H1 (cell line): ENCODE data around the gene SMNDC1. TPM values are rescaled to one million over a fixed set of nuclear protein-coding genes. Genes with fewer than 3 reads are reported as not detected.

Source experiments
- CTCF ChIA-PET: fragments of 300-600 bp; sonication (Branson Sonifier 250); formaldehyde crosslinking; loops from one replicate; lab custom pipeline; 2021; ENCODE audit not compliant: partially characterized antibody; lab: Charles Lee
- POLR2A ChIA-PET: fragments of 300-600 bp; sonication (Branson Sonifier 250); formaldehyde crosslinking; loops from one replicate; lab custom pipeline; 2021; ENCODE audit warnings: inconsistent platforms; ENCODE audit not compliant: partially characterized antibody; lab: Charles Lee
- DNase-seq, 2 experiments: peaks; one replicate each; pipeline versions ENCODE4 v3.0.0 to v3.0.0-alpha.2; 2010 to 2022; ENCODE audit warnings: low spot score in 2 of 2, low read depth in 1 of 2, mixed read lengths in 1 of 2
- FAIRE-seq: peaks from 2 replicates; lab custom pipeline; 2011; peaks lifted over from hg19 to GRCh38; lab: Jason Lieb, UNC
- H2AFZ ChIP-seq: 2 replicates; pipeline ENCODE4 v1.8.1; 2012; ENCODE audit warnings: low read length, inconsistent platforms
- H2AK5ac ChIP-seq: 2 replicates; pipeline ENCODE4 v1.6.1; 2013; ENCODE audit warnings: low read depth, low read length
- H2BK120ac ChIP-seq: replicated peaks from 2 replicates; pipeline ENCODE3; 2013; ENCODE audit warnings: low read depth, low read length, inconsistent platforms
- H2BK12ac ChIP-seq: 2 replicates; pipeline ENCODE4 v1.6.1; 2013; ENCODE audit warnings: low read depth, low read length
- H2BK15ac ChIP-seq: 2 replicates; pipeline ENCODE4 v1.6.1; 2013; ENCODE audit warnings: low read length
- H2BK20ac ChIP-seq: 2 replicates; pipeline ENCODE4 v1.6.1; 2013; ENCODE audit warnings: low read length
- H2BK5ac ChIP-seq: 2 replicates; pipeline ENCODE4 v1.6.1; 2013; ENCODE audit warnings: low read depth, low read length
- H3K14ac ChIP-seq: 2 replicates; pipeline ENCODE4 v1.6.1; 2013; ENCODE audit warnings: inconsistent platforms; ENCODE audit not compliant: insufficient read length
- H3K18ac ChIP-seq: 2 replicates; pipeline ENCODE4 v1.6.1; 2013; ENCODE audit warnings: low read length; ENCODE audit errors: extremely low read depth
- H3K23ac ChIP-seq: 2 replicates; pipeline ENCODE4 v1.6.1; 2013; ENCODE audit warnings: inconsistent platforms; ENCODE audit not compliant: insufficient read length
- H3K23me2 ChIP-seq: 2 replicates; pipeline ENCODE4 v1.6.1; 2013; ENCODE audit warnings: low read depth, low read length
- H3K27ac ChIP-seq: 2 replicates; pipeline ENCODE4 v1.6.1; 2011; ENCODE audit warnings: low read depth, low read length, inconsistent platforms
- H3K27me3 ChIP-seq, 4 experiments: replicated peaks in 1 of 4; 1 replicate in 1 of 4; 2 replicates in 3 of 4; pipeline versions ENCODE4 v1.6.1 to v1.8.1; 2011 to 2013; ENCODE audit warnings: low read length in 3 of 4, mild to moderate bottlenecking in 3 of 4, inconsistent platforms in 2 of 4, mixed read lengths in 2 of 4, moderate library complexity in 1 of 4; ENCODE audit not compliant: control insufficient read depth in 3 of 4, insufficient read depth in 3 of 4; ENCODE audit errors: extremely low read depth in 1 of 4
- H3K36me3 ChIP-seq, 4 experiments: 2 replicates each; pipeline versions ENCODE4 v1.6.1 to v1.8.1; 2011 to 2013; ENCODE audit warnings: mild to moderate bottlenecking in 4 of 4, low read length in 3 of 4, moderate library complexity in 2 of 4, control low read depth in 1 of 4, inconsistent platforms in 1 of 4; ENCODE audit not compliant: insufficient read depth in 4 of 4, control insufficient read depth in 2 of 4
- H3K4ac ChIP-seq: replicated peaks from 2 replicates; pipeline ENCODE3; 2013; ENCODE audit warnings: low read length, low read depth, mixed read lengths, inconsistent platforms; ENCODE audit not compliant: insufficient read length
- H3K4me1 ChIP-seq, 4 experiments: replicated peaks in 1 of 4; 1 replicate in 1 of 4; 2 replicates in 3 of 4; pipeline versions ENCODE4 v1.6.1 to v1.8.1; 2011 to 2013; ENCODE audit warnings: low read length in 3 of 4, inconsistent platforms in 2 of 4, mixed read lengths in 1 of 4; ENCODE audit not compliant: insufficient read depth in 4 of 4, control insufficient read depth in 3 of 4
- H3K4me2 ChIP-seq, 2 experiments: 2 replicates each; pipeline versions ENCODE4 v1.6.1 to v1.8.1; 2011 to 2013; ENCODE audit warnings: low read depth in 2 of 2, low read length in 2 of 2, control low read depth in 1 of 2, inconsistent platforms in 1 of 2, mild to moderate bottlenecking in 1 of 2; ENCODE audit not compliant: insufficient read depth in 1 of 2
- H3K4me3 ChIP-seq, 4 experiments: fragments of 200-600, 300-600 bp in 1 of 4; sonication (generic), shearing (Covaris generic), sonication (Bioruptor Twin) in 1 of 4; 2 replicates each; pipeline versions ENCODE4 v1.5.1 to v1.8.1; 2011 to 2016; ENCODE audit warnings: low read length in 4 of 4, low read depth in 3 of 4, control low read depth in 2 of 4, inconsistent platforms in 2 of 4, mild to moderate bottlenecking in 2 of 4, mixed read lengths in 1 of 4, moderate library complexity in 1 of 4; ENCODE audit not compliant: insufficient read depth in 2 of 4; ENCODE audit errors: extremely low read depth in 1 of 4
- H3K56ac ChIP-seq: replicated peaks from 2 replicates; pipeline ENCODE3; 2013; ENCODE audit warnings: low read depth, mild to moderate bottlenecking, mixed read lengths, low read length, inconsistent platforms; ENCODE audit not compliant: insufficient read length
- H3K79me1 ChIP-seq: 2 replicates; pipeline ENCODE4 v1.6.1; 2013; ENCODE audit warnings: low read depth, low read length, control low read depth
- H3K79me2 ChIP-seq, 2 experiments: 2 replicates each; pipeline versions ENCODE4 v1.6.1 to v1.8.1; 2012 to 2013; ENCODE audit warnings: low read length in 2 of 2, mild to moderate bottlenecking in 2 of 2, inconsistent platforms in 1 of 2; ENCODE audit not compliant: insufficient read depth in 2 of 2, control insufficient read depth in 1 of 2
- H3K9ac ChIP-seq, 4 experiments: replicated peaks in 1 of 4; 1 replicate in 1 of 4; 2 replicates in 3 of 4; pipeline versions ENCODE4 v1.6.1 to v1.8.1; 2011 to 2013; ENCODE audit warnings: low read depth in 3 of 4, low read length in 3 of 4, control low read depth in 2 of 4, mild to moderate bottlenecking in 2 of 4, moderate library complexity in 2 of 4, inconsistent platforms in 1 of 4; ENCODE audit errors: extremely low read depth in 1 of 4
- H3K9me3 ChIP-seq, 2 experiments: 2 replicates each; pipeline versions ENCODE4 v1.6.1 to v1.8.1; 2012 to 2013; ENCODE audit warnings: mild to moderate bottlenecking in 2 of 2, moderate library complexity in 2 of 2, control low read depth in 1 of 2, inconsistent platforms in 1 of 2, low read depth in 1 of 2, low read length in 1 of 2, mixed read lengths in 1 of 2; ENCODE audit not compliant: insufficient read depth in 2 of 2
- H4K20me1 ChIP-seq, 2 experiments: replicated peaks in 1 of 2; 2 replicates each; pipeline versions ENCODE3 to v1.8.1; 2011 to 2013; ENCODE audit warnings: inconsistent platforms in 2 of 2, low read length in 2 of 2, mild to moderate bottlenecking in 1 of 2; ENCODE audit not compliant: insufficient read depth in 2 of 2, control insufficient read depth in 1 of 2
- H4K5ac ChIP-seq: 2 replicates; pipeline ENCODE4 v1.6.1; 2013; ENCODE audit warnings: low read length, low read depth, mixed read lengths, inconsistent platforms; ENCODE audit not compliant: insufficient read length
- H4K8ac ChIP-seq: 2 replicates; pipeline ENCODE4 v1.8.0; 2013; ENCODE audit warnings: mild to moderate bottlenecking, moderate library complexity, low read length, inconsistent platforms; ENCODE audit not compliant: insufficient read depth; ENCODE audit errors: extremely low read depth
- H4K91ac ChIP-seq: replicated peaks from 2 replicates; pipeline ENCODE3; 2013; ENCODE audit warnings: low read length, mixed read lengths, inconsistent platforms; ENCODE audit not compliant: insufficient read length
- ASH2L ChIP-seq: fragments of 200-600, 300-600 bp; sonication (generic); IDR thresholded peaks from one replicate; pipeline ENCODE4 v1.7.1; 2017; ENCODE audit warnings: low read length
- EP300 ChIP-seq, 2 experiments: IDR thresholded peaks; 1 replicate in 1 of 2; 2 replicates in 1 of 2; pipeline ENCODE4 v1.6.1; 2011 to 2012; ENCODE audit warnings: low read depth in 2 of 2, low read length in 2 of 2, mild to moderate bottlenecking in 2 of 2, borderline replicate concordance in 1 of 2, inconsistent platforms in 1 of 2, moderate library complexity in 1 of 2
- FOSL1 ChIP-seq: IDR thresholded peaks from 2 replicates; pipeline ENCODE4 v1.6.1; 2011; ENCODE audit warnings: mild to moderate bottlenecking, low read depth, low read length, moderate library complexity; ENCODE audit not compliant: insufficient read depth
- KDM4A ChIP-seq: IDR thresholded peaks from one replicate; pipeline ENCODE4 v1.7.1; 2012; ENCODE audit warnings: low read depth, mild to moderate bottlenecking, moderate library complexity, low read length, inconsistent platforms; ENCODE audit not compliant: severe bottlenecking
- RBBP5 ChIP-seq: IDR thresholded peaks from 2 replicates; pipeline ENCODE4 v1.7.1; 2012; ENCODE audit warnings: low read depth, mild to moderate bottlenecking, inconsistent platforms, low read length, moderate library complexity, borderline replicate concordance
- SIN3A ChIP-seq, 2 experiments: IDR thresholded peaks in 1 of 2; conservative IDR thresholded peaks in 1 of 2; 2 replicates each; pipeline ENCODE4 v1.6.1; 2011 to 2012; ENCODE audit warnings: low read length in 2 of 2, improper control_type of control experiment in 1 of 2, low read depth in 1 of 2, mild to moderate bottlenecking in 1 of 2
- TAF7 ChIP-seq: optimal IDR thresholded peaks from 2 replicates; pipeline ENCODE3; 2011; ENCODE audit warnings: low read depth, mild to moderate bottlenecking, inconsistent platforms, low read length, moderate library complexity, borderline replicate concordance
- WGBS, 2 experiments: shearing (Covaris generic) in 1 of 2; methylation state at CpG; one replicate each; pipeline versions ENCODE4 v1.1.6 to v1.1.7; 2013 to 2015; ENCODE audit warnings: low lambda C conversion rate in 2 of 2, mixed read lengths in 2 of 2, inconsistent platforms in 1 of 2, low coverage in 1 of 2, missing lambda C conversion rate in 1 of 2; ENCODE audit not compliant: insufficient replicate concordance in 2 of 2, insufficient coverage in 1 of 2, insufficient read length in 1 of 2; ENCODE audit errors: extremely low coverage in 1 of 2, missing lambda C conversion rate in 1 of 2; 5-methylcytosine and 5-hydroxymethylcytosine counted together
- polyA plus RNA-seq, 7 experiments: library from polyadenylated mRNA; depleted of rRNA in 3 of 7; stranded (reverse) in 5 of 7; unstranded in 2 of 7; fragments of >200 nt in 5 of 7; fragments of 200-250 nt in 2 of 7; gene quantifications; 1 replicate in 5 of 7; 2 replicates in 1 of 7; 4 replicates in 1 of 7; pipeline versions ENCODE4 v1.2.1 to v1.2.3, GENCODE V29; 2011 to 2013; ENCODE audit warnings: missing spikeins in 2 of 7, mixed read lengths in 2 of 7
- total RNA-seq: library from RNA; stranded (reverse); fragmentation: NEBNext Ultra II Directional; extraction: Animal tissue kit (Norgen Biotek cat#: 25700); gene quantifications from 2 replicates; pipeline ENCODE4 v1.2.1, GENCODE V29; 2021

Gene SMNDC1
- total and polyA plus RNA-seq, 2 of the 8 experiments (the other 6 are each of a cell fraction or from before 2014, with no cell fraction given) = 8.1 to 48.6 TPM

- no peak overlapping the region for H3K4ac ChIP-seq
- H3K79me1 ChIP-seq = 0 out of 2 replicates have a peak, but pooled peaks cover 2% of the 10 kb centered on the region
- H3K9me3 ChIP-seq = no peaks in the 10 kb centered on the region
- FAIRE-seq (no peak), DNase-seq (no peak)
- H2BK12ac ChIP-seq = no peak overlapping the region
- peak overlapping the region; percentile 96 for H4K5ac ChIP-seq
- H3K56ac ChIP-seq = peak overlapping the region; percentile 49
- H3K4me2 ChIP-seq = peak overlapping the region; percentile 40 to 69
- no peak overlapping the region for H2BK15ac ChIP-seq
- H4K8ac ChIP-seq = peak overlapping the region; percentile 95; the same call in 1 of the 2 replicates
- H4K91ac ChIP-seq = no peak overlapping the region
- H2BK5ac ChIP-seq = no peak overlapping the region
- peaks cover 5 to 7% of the 10 kb centered on the region in 2 experiments for H4K20me1 ChIP-seq
- no peak overlapping the region for H2BK20ac ChIP-seq
- H3K18ac ChIP-seq = no peak overlapping the region; the same call in 1 of the 2 replicates
- H3K4me1 ChIP-seq = 0 out of 7 replicates have a peak, but pooled peaks cover 0 to 3% (median 0%) of the 10 kb centered on the region in 4 experiments
- no peaks in the 10 kb centered on the region for H3K27me3 ChIP-seq
- 1% methylated on average over 30 of the region's 42 CpGs; no CpG with 5 or more reads in 1 of the 2 experiments for WGBS, 2 experiments
- H3K23me2 ChIP-seq = 0 out of 2 replicates have a peak, but pooled peaks cover 2% of the 10 kb centered on the region
- H2AFZ ChIP-seq = no peak overlapping the region
- peaks cover 6 to 48% of the 10 kb centered on the region in 2 experiments for H3K79me2 ChIP-seq
- CTCF ChIA-PET = interaction anchor here (0.9 to 4.7 kb wide), 7 partner anchors 12 to 250 kb away, joined by 3 to 41 read pairs (median 3); no protein-coding TSS in a partner anchor
- peak; percentile 7 for TF ChIP-seq ASH2L
- TF ChIP-seq FOSL1 = no peak
- 0 out of 4 replicates have a peak, but pooled peaks of 1 of the 2 experiments have one; percentile 24 for TF ChIP-seq SIN3A (conservative IDR thresholded peaks at IDR 0.05 in 1 of 2, IDR thresholded peaks at IDR 0.05 in 1 of 2; ENCODE audit: low read depth in 1 of 2, low read length in 2 of 2)
- peak; percentile 70 for TF ChIP-seq TAF7
- TF ChIP-seq RBBP5 = peak; percentile 88; the same call in 1 of the 2 replicates
- TF ChIP-seq KDM4A = peak; percentile 19
- TF ChIP-seq EP300 (IDR thresholded peaks at IDR 0.05; ENCODE audit: borderline replicate concordance in 1 of 2, low read depth in 2 of 2, low read length in 2 of 2) = no peak
- H2AK5ac ChIP-seq = no peak overlapping the region
- no peak overlapping the region for H2BK120ac ChIP-seq
- H3K27ac ChIP-seq = peak overlapping the region; percentile 81
- no peak overlapping the region for H3K14ac ChIP-seq
- H3K9ac ChIP-seq = peak overlapping the region; percentile 88 to 100 (median 92)
- POLR2A ChIA-PET = interaction anchor here (0.8 to 2.8 kb wide), 18 partner anchors 8 to 611 kb away, joined by 3 to 12 read pairs (median 4); partner anchors contain the start of gene DUSP5
- H3K36me3 ChIP-seq = peaks cover 3 to 37% (median 24%) of the 10 kb centered on the region in 4 experiments
- no peak overlapping the region for H3K23ac ChIP-seq
- H3K4me3 ChIP-seq = peak overlapping the region; percentile 66 to 90 (median 78)
Observed at GRCh38 chr10:110304394-110304779, 333 bp downstream of the SMNDC1 start.
